Loucy (cell line): ENCODE data around the gene JUP.

ENCODE experiments used
- EZH2phosphoT487 ChIP-seq: fragments of 200-600 bp; IDR thresholded peaks from 2 replicates; pipeline ENCODE4 v1.6.1; 2018; ENCODE audit warnings: antibody characterized with exemption, mild to moderate bottlenecking, moderate library complexity, borderline replicate concordance
- TF ChIP-seq, protein P1 (sequence below): fragments of 200-600 bp; sonication (generic); conservative IDR thresholded peaks from 2 replicates; pipeline ENCODE4 v1.5.1; 2014; ENCODE audit warnings: mild to moderate bottlenecking, antibody characterized with exemption, low read length

DNA sequence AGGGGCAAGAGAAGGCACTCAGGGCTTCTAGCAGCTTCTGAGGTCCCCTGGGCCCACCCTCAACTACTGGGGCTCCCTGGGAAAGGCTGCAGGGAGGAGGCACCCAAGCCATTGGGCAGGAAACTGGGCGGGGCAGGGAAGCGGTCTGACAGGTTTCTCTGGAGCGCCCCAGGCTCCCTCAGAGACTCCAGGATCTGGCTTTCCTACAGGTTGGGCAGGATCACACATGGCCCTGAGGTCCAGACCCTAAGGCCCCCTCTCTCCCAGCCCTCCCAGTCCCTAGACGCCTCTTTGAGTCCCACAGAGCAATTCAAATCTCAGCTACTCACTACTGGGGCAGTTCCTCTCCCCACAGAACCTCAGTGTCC lies 14.3 kb downstream of the JUP start:
- TF ChIP-seq, protein P1, sequence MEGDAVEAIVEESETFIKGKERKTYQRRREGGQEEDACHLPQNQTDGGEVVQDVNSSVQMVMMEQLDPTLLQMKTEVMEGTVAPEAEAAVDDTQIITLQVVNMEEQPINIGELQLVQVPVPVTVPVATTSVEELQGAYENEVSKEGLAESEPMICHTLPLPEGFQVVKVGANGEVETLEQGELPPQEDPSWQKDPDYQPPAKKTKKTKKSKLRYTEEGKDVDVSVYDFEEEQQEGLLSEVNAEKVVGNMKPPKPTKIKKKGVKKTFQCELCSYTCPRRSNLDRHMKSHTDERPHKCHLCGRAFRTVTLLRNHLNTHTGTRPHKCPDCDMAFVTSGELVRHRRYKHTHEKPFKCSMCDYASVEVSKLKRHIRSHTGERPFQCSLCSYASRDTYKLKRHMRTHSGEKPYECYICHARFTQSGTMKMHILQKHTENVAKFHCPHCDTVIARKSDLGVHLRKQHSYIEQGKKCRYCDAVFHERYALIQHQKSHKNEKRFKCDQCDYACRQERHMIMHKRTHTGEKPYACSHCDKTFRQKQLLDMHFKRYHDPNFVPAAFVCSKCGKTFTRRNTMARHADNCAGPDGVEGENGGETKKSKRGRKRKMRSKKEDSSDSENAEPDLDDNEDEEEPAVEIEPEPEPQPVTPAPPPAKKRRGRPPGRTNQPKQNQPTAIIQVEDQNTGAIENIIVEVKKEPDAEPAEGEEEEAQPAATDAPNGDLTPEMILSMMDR = no peak
- TF ChIP-seq EZH2phosphoT487 = no peak
